HG02623 (cell line): ENCODE measurements around the gene VGF.
A peak's percentile ranks its signal among the peaks of the same experiment; 100 is the strongest.

Source experiments
- ATAC-seq: cut with Tn5 transposase; IDR thresholded peaks from one replicate; pipeline ENCODE4 v1.9.1; 2021; ENCODE audit warnings: moderate library complexity; ENCODE audit not compliant: unreplicated experiment

The VGF gene

DNA sequence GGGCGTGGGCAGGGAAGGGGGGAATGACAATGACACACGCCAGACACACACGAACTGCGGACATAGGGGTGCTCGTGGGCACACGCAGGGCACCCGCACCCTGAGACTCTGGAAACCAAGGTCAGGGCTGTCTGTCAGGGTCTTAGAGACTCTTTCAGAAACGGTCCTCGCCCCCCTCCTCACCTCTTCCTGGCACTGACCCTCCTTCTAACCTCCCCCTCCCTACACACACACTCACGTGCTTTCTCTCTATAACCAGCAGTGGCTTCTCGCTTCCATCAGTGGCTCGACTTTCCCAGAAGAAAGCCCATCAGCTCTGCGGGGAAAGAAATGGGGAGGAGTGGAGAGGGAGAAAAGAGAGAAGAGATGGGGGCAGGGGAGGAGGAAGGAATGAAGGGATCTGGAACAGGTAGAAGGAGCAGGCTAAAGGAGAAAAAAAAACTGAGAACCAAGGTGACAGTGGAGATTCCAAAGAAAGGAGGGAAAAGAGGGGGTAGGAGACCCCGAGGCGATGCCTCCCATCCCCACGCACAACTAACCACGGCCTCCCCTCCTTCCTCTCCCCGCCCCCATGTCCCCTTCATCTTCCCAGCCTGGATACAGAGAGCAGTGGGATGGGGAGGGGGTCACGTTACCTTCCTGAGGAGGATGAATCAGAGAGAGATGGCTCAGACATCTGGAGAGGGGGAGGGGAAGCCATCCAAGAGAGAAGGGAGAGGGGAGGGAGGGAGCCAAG lies 1.7 kb upstream of the VGF start:
- no peak for ATAC-seq

DNA sequence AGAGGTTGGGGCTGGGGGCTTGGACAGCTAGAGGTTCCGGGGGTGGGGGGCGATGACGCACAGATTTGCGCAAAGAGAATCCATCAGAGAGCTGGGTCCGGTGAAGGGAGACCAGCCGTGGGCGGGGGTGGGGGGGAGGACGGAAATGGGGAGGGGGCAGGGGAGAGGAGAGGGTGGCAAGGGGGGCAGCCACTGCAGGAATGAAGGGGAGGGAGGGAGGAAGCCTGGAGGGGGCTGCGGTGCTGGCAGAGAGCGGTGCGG lies 1.2 kb upstream of the VGF start:
- no peak for ATAC-seq

- no peak for ATAC-seq
Measured at GRCh38 chr7:101165958-101166647, 734 bp upstream of the VGF start.

GRCh38 chr7:101164071-101164840 lies 1.1 kb downstream of the VGF start:
- ATAC-seq: no peak

- ATAC-seq: no peak
Measured at GRCh38 chr7:101163279-101164070, 1.9 kb downstream of the VGF start.

GRCh38 chr7:101162551-101163278 lies 2.7 kb downstream of the VGF start:
- no peak for ATAC-seq

- no peak for ATAC-seq
Measured at GRCh38 chr7:101161692-101162471, 3.5 kb downstream of the VGF start.

GRCh38 chr7:101160910-101161309 lies 4.5 kb downstream of the VGF start:
- no peak for ATAC-seq

DNA sequence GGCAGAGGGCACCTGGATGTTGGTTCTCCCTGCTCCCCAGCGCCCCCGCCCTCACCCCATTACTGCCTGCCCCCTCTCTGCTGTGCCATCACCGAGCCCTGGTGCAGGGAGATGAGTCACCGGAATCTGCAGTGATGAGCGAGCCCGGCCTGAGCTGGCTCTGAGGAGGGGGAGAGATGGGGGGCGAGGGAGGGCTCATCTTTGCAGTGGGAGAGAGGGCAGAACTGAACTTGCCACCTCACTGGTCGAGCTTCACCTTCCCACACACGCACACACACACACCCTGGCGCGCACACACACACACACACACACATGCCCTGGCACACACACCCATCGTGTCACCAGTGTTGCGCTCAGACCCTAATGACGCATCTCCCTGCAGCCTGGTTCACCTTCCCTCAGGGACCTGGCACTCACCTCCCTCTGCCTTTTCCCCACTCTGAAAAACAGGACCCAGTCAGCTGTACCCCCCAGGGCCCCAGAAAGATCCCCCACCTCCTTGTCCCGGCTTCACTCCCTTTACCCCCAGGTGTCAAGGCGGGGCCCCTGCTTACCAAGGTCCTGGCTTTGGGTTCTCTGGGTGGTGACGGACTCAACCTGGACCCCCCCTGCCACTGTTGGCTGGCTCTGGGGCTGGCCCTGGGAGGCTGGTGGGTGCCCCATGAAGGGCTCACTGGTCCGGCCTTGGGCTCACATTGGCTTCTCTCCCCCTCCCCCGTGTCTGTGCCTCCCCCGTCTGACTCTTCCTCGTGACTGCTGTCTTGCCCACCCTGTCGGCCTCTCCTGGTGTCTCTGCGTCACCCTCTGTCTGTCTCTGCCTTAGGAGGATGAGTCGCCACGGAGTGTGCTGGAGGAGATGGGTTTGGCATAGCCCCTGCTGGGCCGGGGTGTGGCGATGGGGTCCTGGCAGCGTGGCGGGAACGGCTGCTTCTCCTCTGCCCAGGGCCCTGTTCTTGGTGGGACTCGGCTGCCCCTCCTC lies 5.4 kb downstream of the VGF start:
- no peak for ATAC-seq

DNA sequence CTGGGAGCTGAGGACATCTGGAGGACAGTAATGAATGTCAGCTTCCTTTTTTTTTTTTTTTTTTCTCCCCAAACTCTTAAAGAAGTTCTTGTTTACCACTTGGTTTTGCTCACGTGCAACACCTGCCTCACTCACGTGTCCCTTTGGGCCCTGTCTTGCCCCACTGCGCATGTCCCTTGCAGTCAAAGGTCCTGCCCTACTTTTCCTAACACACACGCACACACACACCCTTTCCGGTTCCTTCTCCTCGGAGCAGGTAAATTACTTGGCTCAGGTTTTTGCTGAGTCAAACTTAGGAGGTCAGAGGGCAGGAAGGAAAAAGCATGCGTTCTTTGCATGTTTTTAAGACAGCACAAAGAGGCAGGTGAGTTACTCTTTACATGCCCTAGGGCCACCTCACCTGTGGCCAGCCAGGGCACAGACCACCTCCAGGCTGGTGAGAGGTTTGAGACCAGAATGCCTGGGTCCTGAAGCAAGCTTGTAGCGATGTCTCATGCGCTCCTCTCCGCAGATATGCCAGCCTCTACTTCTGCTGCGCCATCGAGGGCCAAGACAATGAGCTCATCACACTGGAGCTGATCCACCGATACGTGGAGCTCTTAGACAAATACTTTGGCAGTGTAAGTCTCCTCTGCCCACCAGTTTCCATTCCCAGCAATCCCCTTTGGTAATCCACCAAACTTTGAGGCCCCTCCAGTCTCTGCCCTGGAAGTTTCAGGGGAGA lies 8.3 kb downstream of the VGF start:
- no peak for ATAC-seq

DNA sequence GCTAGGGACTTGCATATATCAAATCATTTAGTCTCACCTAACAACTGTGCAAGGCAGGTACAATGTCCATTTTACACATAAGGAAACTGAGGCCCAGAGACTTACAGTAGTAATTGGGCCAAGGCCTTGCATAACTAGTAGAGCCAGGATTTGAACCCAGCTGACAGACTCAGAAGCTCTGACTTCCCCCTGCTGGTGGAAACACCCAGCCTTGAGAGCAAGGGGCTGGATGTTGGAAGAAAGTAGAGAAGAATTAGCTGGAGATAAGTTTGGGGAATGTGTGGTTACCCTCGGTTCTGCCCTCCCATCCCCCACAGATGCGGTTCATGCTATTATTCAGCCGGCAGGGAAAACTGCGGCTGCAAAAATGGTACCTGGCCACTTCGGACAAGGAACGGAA lies 9.1 kb downstream of the VGF start:
- no peak for ATAC-seq

DNA sequence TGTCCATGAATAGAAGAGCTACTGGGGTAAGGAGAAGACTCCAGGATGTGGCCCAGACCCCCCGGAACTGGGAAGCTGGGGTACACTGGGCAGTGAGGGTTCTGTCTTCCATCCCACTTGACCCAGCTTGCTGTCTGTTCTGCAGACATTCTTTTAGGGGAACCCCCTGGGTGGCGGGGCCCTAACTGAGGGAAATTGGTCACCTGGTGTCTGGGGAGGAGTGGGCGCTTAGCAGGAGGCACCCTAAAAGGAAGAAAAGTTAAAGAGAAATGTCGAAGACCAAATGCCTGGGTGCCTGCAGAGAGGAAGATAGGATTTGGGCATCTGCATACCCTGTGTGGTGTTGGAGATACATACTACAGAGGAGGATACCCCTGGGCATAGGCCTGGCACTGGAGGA lies 10.1 kb downstream of the VGF start:
- no peak for ATAC-seq

DNA sequence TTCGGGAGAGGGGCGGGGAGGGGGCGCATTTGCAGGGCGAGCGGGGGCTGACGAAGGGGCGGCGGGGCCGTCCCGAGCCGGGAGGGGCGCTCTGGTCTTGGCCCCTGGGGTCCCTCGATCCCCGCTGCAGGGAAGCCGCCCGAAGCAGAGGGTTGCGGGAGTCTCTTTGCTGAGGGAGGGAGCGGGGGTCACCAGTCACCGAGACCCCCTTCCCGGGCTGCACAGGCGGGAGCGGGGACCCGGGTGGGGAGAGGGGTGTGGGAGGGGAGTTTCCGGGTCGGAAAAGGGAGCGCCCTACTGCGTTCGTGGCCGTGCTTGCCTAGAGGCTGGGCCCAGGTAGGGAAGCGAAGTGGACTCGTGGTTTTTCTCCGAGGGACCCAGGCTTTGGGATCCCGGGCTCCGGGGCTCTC lies 10.7 kb downstream of the VGF start:
- ATAC-seq: peak; percentile 18

GRCh38 chr7:101153969-101154692 lies 11.2 kb downstream of the VGF start, which contains the start of gene AP1S1:
TSS of gene AP1S1 (plus strand) at chr7:101154476. CDS start at chr7:101154515, 39 bp downstream.
- peak; percentile 76 for ATAC-seq

GRCh38 chr7:101151908-101152651 lies 13.3 kb downstream of the VGF start:
- no peak for ATAC-seq

DNA sequence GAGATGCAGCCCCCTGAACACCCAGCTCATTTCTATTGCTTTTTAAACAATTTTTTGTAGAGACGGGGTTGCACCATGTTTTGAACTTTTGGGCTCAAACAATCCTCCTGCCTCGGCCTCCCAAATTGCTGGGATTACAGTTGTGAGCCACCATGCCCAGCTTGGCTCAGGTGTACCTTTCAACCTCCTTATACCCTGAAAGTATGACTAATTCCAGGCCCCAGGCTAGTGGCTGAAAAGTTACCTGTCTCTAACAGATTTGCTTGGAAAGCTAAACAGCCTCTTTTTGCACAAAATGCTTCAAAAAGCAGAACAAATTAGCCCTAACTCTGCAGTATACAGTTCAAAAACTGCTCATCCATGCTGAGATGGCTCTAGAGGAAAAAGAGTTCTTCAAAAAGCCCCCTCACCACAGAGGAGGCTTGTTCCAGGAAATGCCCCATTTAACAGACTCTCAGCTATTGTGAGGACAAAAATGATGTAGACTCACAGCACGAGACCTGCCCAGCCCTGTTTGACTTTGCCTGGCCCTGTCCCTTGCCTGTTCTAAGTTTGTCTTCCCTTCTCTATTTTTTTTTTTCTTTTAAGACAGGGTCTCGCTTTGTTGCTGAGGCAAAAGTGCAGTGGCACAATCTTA lies 24.5 kb downstream of the VGF start:
- no peak for ATAC-seq
